ENCODE data around the gene LKAAEAR1. TPM values are rescaled to one million over a fixed set of nuclear protein-coding genes. Genes with fewer than 3 reads are reported as not detected.

LKAAEAR1 gene
- total and polyA plus RNA-seq, 2 of the 13 experiments (the other 11 are each of a cell fraction or from before 2014, with no cell fraction given), result not detected

GRCh38 chr20:64052987-64053840 is 31.0 kb downstream of the LKAAEAR1 start (continued):
- TF ChIP-seq JUNB (CRISPR knock-in tag; IDR thresholded peaks at IDR 0.05; ENCODE audit: borderline replicate concordance) (no peak; the same call in 1 of the 2 replicates), HNRNPL (IDR thresholded peaks at IDR 0.05; ENCODE audit: low read depth, low read length) (no peak), KMT2A (CRISPR knock-in tag; IDR thresholded peaks at IDR 0.05) (no peak), PAXIP1 (CRISPR knock-in tag; conservative IDR thresholded peaks at IDR 0.05) (peak; percentile 47; the same call in 1 of the 2 replicates), ZNF746 (CRISPR knock-in tag; IDR thresholded peaks at IDR 0.05) (peak; percentile 48; the same call in 1 of the 2 replicates), THAP7 (CRISPR knock-in tag; IDR thresholded peaks at IDR 0.05) (peak; percentile 96; the same call in 1 of the 2 replicates), ZNF563 (CRISPR knock-in tag; IDR thresholded peaks at IDR 0.05) (peak; percentile 78; the same call in 1 of the 2 replicates), ATF7 (IDR thresholded peaks at IDR 0.05) (no peak), ATF7 (CRISPR knock-in tag; IDR thresholded peaks at IDR 0.05) (peak; percentile 89), PHB2 (IDR thresholded peaks at IDR 0.05; ENCODE audit: partially characterized antibody) (no peak), GATAD1 (CRISPR knock-in tag; IDR thresholded peaks at IDR 0.05) (peak; percentile 32; the same call in 1 of the 2 replicates), MTF1 (CRISPR knock-in tag; IDR thresholded peaks at IDR 0.05) (no peak), SIX1 (CRISPR knock-in tag; IDR thresholded peaks at IDR 0.05; ENCODE audit: borderline replicate concordance) (no peak), ATRX (CRISPR knock-in tag; IDR thresholded peaks at IDR 0.05; ENCODE audit: borderline replicate concordance) (no peak), RFX5 (IDR thresholded peaks at IDR 0.05; ENCODE audit: low read depth, low read length) (no peak; the same call in 1 of the 2 replicates), ZFP62 (CRISPR knock-in tag; IDR thresholded peaks at IDR 0.05) (no peak), CENPT (CRISPR knock-in tag; IDR thresholded peaks at IDR 0.05; ENCODE audit: low read depth) (peak; percentile 58; the same call in 1 of the 2 replicates), ZNF430 (CRISPR knock-in tag; IDR thresholded peaks at IDR 0.05) (no peak), ZNF546 (CRISPR knock-in tag; conservative IDR thresholded peaks at IDR 0.05) (peak; percentile 97)
- TF ChIP-seq, protein P1, sequence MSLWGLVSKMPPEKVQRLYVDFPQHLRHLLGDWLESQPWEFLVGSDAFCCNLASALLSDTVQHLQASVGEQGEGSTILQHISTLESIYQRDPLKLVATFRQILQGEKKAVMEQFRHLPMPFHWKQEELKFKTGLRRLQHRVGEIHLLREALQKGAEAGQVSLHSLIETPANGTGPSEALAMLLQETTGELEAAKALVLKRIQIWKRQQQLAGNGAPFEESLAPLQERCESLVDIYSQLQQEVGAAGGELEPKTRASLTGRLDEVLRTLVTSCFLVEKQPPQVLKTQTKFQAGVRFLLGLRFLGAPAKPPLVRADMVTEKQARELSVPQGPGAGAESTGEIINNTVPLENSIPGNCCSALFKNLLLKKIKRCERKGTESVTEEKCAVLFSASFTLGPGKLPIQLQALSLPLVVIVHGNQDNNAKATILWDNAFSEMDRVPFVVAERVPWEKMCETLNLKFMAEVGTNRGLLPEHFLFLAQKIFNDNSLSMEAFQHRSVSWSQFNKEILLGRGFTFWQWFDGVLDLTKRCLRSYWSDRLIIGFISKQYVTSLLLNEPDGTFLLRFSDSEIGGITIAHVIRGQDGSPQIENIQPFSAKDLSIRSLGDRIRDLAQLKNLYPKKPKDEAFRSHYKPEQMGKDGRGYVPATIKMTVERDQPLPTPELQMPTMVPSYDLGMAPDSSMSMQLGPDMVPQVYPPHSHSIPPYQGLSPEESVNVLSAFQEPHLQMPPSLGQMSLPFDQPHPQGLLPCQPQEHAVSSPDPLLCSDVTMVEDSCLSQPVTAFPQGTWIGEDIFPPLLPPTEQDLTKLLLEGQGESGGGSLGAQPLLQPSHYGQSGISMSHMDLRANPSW (CRISPR knock-in tag; IDR thresholded peaks at IDR 0.05; ENCODE audit: borderline replicate concordance), result no peak; the same call in 1 of the 2 replicates

Data from HepG2 (cell line).